ENCODE measurements around the gene ITPKB. TPM values are rescaled to one million over a fixed set of nuclear protein-coding genes. Genes with fewer than 3 reads are reported as not detected.
A peak's percentile ranks its signal among the peaks of the same experiment; 100 is the strongest.

Gene ITPKB
- total and polyA plus RNA-seq, 7 donors, result 3.9 to 14.1 (median 8.9) TPM

GRCh38 chr1:226733876-226734275 is 5.2 kb downstream of the ITPKB start:
- no peak for ATAC-seq
- H3K27ac ChIP-seq, result no peak overlapping the region
- no peaks in the 10 kb centered on the region for H3K9me3 ChIP-seq
- no peaks in the 10 kb centered on the region for H3K27me3 ChIP-seq (ENCODE audit: insufficient read depth in 3 of 3, low read length in 2 of 3)
- TF ChIP-seq, protein P1, sequence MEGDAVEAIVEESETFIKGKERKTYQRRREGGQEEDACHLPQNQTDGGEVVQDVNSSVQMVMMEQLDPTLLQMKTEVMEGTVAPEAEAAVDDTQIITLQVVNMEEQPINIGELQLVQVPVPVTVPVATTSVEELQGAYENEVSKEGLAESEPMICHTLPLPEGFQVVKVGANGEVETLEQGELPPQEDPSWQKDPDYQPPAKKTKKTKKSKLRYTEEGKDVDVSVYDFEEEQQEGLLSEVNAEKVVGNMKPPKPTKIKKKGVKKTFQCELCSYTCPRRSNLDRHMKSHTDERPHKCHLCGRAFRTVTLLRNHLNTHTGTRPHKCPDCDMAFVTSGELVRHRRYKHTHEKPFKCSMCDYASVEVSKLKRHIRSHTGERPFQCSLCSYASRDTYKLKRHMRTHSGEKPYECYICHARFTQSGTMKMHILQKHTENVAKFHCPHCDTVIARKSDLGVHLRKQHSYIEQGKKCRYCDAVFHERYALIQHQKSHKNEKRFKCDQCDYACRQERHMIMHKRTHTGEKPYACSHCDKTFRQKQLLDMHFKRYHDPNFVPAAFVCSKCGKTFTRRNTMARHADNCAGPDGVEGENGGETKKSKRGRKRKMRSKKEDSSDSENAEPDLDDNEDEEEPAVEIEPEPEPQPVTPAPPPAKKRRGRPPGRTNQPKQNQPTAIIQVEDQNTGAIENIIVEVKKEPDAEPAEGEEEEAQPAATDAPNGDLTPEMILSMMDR (IDR thresholded peaks at IDR 0.05), result no peak
- intact Hi-C loops (cut with DNase I), result no loop called here
- DNase-seq, result no peak
- H3K4me1 ChIP-seq, result peaks cover 27% of the 10 kb centered on the region
- peak overlapping the region; percentile 94 for H3K4me3 ChIP-seq
- peaks cover 0 to 17% of the 10 kb centered on the region in 2 donors for H3K36me3 ChIP-seq (ENCODE audit: insufficient read depth in 1 of 2, low read depth in 1 of 2)
- WGBS, 3 donors, result 80 to 85% (median 84%) methylated on average over 4 of the region's 4 CpGs

DNA sequence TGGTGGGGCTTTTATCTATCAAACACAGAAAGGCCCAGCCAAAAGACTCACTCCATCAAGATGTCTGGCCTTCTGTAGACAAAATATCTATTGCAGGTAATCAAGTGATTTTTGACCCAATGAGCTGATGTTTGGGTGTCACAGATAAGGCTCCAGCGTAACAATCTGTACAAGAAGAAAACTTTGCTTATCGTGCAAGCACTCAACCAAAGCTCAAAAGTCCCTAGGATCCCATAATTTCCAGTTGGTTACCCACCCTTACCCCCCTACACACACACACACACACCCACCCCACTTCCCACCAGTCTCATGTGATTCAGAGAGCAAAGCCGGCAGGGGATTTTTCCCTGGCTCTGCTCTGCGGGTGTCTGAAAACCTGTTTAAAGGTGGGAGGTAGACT is 5.8 kb downstream of the ITPKB start:
- ATAC-seq, result no peak

GRCh38 chr1:226732856-226733291 is 6.2 kb downstream of the ITPKB start:
- Histone ChIP-seq H3K9me3 (no peaks in the 10 kb centered on the region), H3K27ac (no peak overlapping the region), H3K36me3 (ENCODE audit: insufficient read depth in 1 of 2, low read depth in 1 of 2) (peaks cover 0 to 17% of the 10 kb centered on the region in 2 donors), H3K4me1 (peaks cover 32% of the 10 kb centered on the region), H3K4me3 (peak overlapping the region; percentile 94), H3K27me3 (ENCODE audit: insufficient read depth in 3 of 3, low read length in 2 of 3) (no peaks in the 10 kb centered on the region)
- intact Hi-C loops (cut with DNase I), result no loop called here
- TF ChIP-seq, protein P1 (IDR thresholded peaks at IDR 0.05), result no peak
- DNase-seq, result no peak
- ATAC-seq, result no peak
- WGBS, 3 donors, result 74 to 78% (median 75%) methylated on average over 4 of the region's 4 CpGs

More for the DNA sequence above, 5.8 kb downstream of the ITPKB start:
- Histone ChIP-seq H3K4me1 (peaks cover 28% of the 10 kb centered on the region), H3K9me3 (no peaks in the 10 kb centered on the region), H3K36me3 (ENCODE audit: insufficient read depth in 1 of 2, low read depth in 1 of 2) (peaks cover 0 to 17% of the 10 kb centered on the region in 2 donors), H3K27me3 (ENCODE audit: insufficient read depth in 3 of 3, low read length in 2 of 3) (no peaks in the 10 kb centered on the region), H3K27ac (no peak overlapping the region), H3K4me3 (peak overlapping the region; percentile 94)
- no peak for DNase-seq
- TF ChIP-seq, protein P1 (IDR thresholded peaks at IDR 0.05), result no peak
- WGBS, 3 donors, result 70 to 78% (median 72%) methylated on average over 4 of the region's 4 CpGs
- intact Hi-C loops (cut with DNase I), result no loop called here

GRCh38 chr1:226731257-226731893 is 7.7 kb downstream of the ITPKB start:
- H3K27ac ChIP-seq, result no peak overlapping the region
- intact Hi-C loops (cut with DNase I), result no loop called here
- 63 to 68% (median 67%) methylated on average over 3 of the region's 3 CpGs for WGBS, 3 donors
- DNase-seq (no peak), ATAC-seq (no peak)
- H3K4me3 ChIP-seq, result peak overlapping the region; percentile 41
- H3K4me1 ChIP-seq, result peaks cover 32% of the 10 kb centered on the region
- TF ChIP-seq, protein P1 (IDR thresholded peaks at IDR 0.05), result no peak
- H3K9me3 ChIP-seq, result no peaks in the 10 kb centered on the region
- peaks cover 0 to 17% of the 10 kb centered on the region in 2 donors for H3K36me3 ChIP-seq (ENCODE audit: insufficient read depth in 1 of 2, low read depth in 1 of 2)
- H3K27me3 ChIP-seq (ENCODE audit: insufficient read depth in 3 of 3, low read length in 2 of 3), result no peaks in the 10 kb centered on the region

GRCh38 chr1:226730836-226731235 is 8.2 kb downstream of the ITPKB start:
- Histone ChIP-seq H3K4me1 (peaks cover 27% of the 10 kb centered on the region), H3K36me3 (ENCODE audit: insufficient read depth in 1 of 2, low read depth in 1 of 2) (peaks cover 0 to 15% of the 10 kb centered on the region in 2 donors), H3K9me3 (no peaks in the 10 kb centered on the region), H3K27ac (no peak overlapping the region), H3K27me3 (ENCODE audit: insufficient read depth in 3 of 3, low read length in 2 of 3) (no peaks in the 10 kb centered on the region), H3K4me3 (no peak overlapping the region)
- DNase-seq (no peak), ATAC-seq (no peak)
- TF ChIP-seq, protein P1 (IDR thresholded peaks at IDR 0.05), result no peak
- intact Hi-C loops (cut with DNase I), result no loop called here
- WGBS, 3 donors, result 76 to 77% (median 76%) methylated on average over 3 of the region's 3 CpGs

Data from psoas muscle (tissue), 8 donors.